HG02870 (cell line): ENCODE data around the gene TBC1D22A.

ENCODE experiments used
- ATAC-seq: cut with Tn5 transposase; IDR thresholded peaks from one replicate; pipeline ENCODE4 v1.9.1; 2021; ENCODE audit warnings: mild to moderate bottlenecking, moderate library complexity; ENCODE audit not compliant: unreplicated experiment

The TBC1D22A gene

DNA sequence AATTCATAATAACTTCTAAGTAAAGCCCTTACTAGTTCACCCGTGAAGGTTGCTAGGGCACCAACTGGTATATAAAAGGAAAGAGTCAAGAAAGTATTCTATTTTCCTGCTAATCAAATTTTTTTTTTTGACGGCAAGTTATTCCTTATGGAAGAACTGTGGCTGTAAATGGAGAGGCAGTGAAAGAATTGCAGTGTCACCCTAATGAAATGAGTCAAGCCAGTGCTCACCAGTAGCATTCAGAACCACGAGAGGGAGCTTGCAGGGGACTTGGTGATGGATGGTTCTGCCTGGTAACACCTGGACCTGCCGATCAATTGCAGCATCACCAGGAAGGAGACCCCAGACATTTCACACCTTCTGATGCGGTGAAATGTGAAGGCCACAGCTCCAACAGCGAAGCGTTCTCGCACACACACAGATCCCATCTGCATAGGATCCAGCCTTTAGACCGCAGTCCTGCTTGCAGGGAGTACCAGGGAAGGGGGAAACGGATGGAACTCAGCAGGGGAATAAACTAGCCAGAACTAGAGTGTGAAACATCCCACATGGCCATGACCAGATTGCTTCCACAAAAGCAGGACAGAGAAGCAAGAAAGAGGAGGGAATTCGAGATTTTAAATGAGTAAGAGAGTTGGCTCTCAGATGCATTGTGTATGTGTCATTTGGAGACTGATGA, 326.2 kb downstream of the TBC1D22A start:
- ATAC-seq = no peak

DNA sequence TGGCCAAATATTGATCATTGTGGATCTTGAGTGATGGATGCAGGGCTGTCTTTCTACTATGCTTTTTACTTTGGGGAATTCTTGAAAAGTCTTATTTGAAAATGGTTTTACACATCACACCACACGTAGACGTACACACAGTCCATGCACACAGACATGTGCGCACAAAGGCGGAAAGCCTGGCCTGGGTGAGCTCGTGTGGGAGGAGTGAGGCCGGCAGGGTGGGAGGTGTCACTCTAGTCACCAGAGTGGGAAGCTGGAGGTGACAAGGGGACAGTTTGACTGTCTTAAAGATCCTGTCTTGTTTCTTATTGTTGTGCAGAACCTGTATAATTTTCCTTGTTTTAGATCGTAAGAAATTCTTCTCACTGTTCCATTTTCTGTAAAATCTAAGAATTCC, 326.9 kb downstream of the TBC1D22A start:
- no peak for ATAC-seq

DNA sequence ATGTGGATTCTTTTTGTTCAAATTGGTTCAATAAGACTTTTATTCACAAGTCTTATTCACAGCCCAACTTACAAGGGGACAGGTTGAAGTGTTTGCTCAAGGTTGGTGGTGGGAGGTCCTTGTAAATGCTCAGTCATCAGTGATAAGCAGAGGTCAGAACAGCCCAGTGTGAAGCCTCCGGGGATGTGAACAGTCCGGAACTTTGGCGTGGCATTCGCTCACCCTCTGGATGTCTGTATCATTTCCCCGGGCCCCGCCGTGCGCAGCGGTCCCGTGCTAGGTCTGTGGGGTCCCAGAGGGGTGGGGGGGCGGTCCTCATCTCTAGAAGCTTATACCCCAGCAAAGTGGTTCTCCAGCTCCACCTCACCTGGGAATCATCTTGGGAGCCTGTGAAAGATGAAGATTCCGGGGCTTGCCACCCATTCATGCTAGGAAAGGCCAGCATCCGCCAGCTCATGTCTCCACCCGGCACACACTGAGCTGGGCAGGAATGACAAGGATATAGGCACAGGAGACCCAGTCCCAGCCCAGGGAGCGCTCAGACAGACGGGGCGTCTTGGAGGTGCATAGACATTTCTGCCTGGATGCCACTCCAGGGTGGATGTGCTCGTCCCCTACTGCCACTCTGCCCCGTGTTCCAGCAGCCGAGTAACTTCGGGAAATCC, 327.5 kb downstream of the TBC1D22A start:
- ATAC-seq = no peak

DNA sequence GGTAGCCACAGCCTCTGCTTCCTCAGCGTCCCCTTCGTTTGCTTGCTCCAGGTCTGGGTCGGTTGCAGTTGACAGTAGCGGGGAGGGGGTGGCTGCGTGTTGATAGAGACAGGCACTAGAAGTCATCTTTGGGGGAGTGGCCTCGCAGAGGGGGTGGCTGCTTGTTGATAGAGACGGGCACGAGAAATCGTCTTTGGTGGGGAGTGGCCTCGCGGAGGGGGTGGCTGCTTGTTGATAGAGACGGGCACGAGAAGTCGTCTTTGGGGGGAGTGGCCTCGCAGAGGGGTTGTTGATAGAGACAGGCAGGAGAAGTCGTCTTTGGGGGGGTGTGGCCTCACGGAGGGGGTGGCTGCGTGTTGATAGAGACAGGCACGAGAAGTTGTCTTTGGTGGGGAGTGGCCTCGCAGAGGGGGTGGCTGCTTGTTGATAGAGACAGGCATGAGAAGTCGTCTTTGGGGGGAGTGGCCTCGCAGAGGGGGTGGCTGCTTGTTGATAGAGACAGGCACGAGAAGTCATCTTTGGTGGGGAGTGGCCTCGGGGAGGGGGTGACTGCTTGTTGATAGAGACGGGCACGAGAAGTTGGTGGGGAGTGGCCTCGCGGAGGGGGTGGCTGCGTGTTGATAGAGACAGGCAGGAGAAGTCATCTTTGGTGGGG, 328.3 kb downstream of the TBC1D22A start:
- ATAC-seq = no peak

DNA sequence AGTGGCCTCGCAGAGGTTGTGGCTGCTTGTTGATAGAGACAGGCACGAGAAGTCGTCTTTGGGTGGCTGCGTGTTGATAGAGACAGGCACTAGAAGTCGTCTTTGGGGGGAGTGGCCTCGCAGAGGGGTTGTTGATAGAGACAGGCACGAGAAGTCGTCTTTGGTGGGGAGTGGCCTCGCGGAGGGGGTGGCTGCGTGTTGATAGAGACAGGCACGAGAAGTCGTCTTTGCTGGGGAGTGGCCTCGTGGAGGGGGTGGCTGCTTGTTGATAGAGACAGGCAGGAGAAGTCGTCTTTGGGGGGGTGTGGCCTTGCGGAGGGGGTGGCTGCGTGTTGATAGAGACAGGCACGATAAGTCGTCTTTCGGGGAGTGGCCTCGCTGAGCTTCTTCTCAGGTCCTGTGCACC, 328.8 kb downstream of the TBC1D22A start:
- no peak for ATAC-seq

DNA sequence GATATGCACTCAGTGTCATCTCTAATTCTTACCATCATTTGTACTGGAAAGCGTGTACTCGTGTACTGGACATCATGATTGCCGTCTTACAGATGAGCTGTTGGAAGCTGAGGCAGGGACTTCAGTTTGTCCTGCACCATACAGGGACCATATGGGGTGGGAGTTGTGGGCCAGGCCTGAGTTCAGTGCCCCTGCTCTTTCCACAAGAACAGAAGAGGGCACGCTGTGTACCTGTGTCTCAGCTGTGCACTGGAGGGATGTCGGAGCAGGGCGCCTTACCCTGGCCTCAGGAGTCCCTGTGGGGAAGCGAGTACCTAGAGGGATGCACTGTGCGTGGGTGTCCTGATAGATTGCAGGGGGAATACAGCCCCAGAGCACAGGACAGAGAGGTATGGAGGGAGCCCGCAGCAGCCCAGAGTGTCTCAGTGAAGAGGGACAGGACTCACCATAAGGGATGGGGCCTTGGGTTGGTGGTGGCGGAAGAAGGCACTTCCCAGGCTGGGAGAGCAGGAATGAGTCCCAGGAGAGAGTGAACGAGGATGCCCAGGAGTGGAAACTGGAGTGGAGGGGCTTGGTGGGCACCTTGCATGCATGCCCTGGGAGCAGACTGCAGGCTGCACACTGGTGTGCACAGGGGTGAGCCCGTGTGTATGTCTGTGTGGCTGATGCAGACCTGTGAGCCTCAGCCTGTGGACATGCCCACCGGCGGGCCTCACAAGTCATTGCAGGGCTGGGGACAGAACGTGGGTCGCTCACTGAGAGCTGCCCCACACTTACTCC, 329.7 kb downstream of the TBC1D22A start:
- ATAC-seq = no peak

DNA sequence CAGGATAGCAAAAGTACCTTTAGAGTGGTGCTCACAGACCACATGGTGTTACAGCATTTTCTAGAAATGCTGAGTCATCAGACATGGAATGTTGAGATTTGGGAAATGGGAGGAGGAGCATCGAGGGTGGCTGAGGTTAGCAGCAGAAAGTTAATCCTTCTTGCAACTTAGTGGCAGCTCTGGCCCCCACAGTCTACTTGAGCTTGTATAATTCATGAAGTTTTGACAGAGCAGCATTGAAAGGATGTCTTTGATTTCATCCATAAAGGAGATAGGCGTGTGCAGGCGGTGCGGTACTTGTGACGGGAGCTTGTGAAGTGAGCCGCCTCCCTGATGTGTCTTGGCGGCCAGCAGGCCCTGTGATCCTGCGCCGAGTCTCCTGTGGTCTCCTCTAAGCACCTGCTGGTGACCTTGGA, 330.5 kb downstream of the TBC1D22A start:
- ATAC-seq = no peak

DNA sequence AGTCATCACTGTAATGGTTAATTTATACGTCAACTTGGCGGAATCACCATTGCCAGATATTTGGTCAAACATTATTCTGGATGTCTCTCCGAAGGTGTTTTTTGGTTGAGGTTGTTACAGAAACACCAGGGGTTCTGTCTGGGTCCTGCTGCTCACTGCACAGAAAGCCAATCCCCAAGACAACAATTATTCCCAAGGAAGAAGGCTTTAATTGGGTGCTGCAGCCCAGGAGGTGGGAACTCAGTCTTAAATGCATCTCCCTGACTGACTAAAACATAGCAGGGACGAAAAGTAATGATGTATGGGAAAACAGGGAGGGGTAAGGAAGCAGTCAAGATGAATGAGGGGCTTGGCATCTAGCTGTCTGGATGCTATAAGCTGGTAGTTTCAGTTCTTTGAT, 331.3 kb downstream of the TBC1D22A start:
- ATAC-seq = no peak

DNA sequence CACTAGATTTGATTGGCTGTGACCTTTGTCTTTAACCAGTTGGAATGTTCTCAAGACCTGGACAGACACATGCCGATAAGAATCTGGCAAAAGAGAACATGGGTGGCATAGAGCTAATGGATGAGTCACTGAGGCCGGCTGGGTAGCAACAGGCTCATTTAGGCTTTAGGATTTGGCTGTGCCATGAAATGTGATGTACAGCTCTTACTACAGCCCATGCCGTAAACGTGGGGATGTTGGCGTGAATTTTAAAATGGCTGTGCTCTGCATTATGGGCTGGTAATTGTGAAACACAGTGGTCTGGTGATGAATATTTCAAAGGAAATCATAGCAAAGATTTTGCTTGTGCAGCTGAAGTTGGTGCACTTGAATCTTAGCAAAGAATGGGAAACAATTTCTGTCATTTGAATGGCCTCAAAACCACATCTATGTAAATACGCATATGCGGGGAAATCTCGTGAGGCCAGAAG, 332.4 kb downstream of the TBC1D22A start:
- no peak for ATAC-seq

DNA sequence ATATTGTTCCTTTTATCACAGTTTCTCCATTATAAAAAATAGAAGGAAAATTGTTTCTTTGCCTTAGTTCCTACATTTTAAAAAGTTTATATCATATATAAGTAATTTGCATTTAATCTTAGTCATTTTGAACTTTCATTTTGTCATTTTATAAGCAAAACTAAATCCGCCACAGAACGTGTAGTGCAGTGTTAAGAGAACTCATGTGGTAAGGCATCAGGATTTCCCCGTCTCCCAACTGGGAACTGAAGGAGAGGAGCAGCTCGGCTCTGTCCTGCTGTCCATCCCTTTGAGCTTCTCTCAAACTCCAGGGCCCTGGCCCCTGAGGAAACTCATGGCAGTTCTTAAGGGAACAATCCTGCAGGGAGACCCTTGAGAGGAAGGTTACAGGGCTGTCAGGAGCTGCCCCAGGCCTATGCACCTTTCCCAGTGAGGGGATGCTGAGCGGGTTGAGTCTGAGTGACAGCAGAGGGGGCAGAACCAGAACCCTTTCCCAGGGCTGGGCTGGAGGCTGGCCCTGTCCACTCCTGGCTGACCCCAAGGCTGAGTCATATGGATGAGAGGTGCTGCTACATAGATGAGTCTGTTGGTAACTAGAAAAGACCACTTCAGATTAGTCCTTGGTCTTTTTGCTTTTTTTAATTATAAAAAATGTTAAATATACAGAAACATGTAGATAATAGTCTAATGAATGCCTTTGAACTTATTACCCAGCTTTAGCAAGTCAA, 333.1 kb downstream of the TBC1D22A start:
- no peak for ATAC-seq

DNA sequence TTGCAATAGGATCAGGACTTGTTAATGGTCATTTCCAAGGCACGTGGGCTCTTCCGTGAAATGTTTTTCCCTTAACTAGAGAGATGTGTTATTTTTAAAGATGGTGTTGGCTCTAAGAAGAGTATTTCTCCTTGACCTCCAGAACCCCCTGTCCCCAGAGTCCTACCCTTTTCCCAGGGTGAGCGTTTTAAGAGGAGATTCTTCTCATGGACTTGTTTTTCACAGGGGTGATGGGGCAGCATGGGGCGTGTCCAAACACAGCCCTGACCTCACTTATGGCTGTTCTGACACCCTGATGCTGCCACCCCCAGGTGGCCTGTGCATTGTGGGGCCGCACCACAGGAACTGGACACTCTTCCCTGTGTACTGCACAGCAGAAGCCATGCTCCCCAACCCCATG, 335.7 kb downstream of the TBC1D22A start:
- ATAC-seq = no peak

DNA sequence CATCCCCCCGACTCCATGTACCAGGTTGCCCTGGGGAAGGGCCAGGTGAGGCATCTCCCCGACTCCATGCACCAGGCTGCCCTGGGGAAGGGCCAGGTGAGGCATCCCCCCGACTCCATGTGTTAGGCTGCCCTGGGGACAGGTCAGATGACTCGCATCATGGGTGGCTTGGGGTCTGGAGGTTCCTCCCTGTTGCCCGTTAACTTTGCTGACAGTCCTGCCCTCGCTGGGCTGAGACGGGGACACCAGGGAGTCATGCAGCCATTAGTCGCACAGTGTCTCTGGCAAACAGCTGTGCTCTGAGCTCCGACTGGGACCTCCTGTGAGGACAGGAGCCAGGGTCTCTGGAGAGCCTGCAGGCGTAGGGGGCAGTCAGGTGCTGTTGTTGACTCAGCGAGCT, 336.1 kb downstream of the TBC1D22A start:
- ATAC-seq = no peak

DNA sequence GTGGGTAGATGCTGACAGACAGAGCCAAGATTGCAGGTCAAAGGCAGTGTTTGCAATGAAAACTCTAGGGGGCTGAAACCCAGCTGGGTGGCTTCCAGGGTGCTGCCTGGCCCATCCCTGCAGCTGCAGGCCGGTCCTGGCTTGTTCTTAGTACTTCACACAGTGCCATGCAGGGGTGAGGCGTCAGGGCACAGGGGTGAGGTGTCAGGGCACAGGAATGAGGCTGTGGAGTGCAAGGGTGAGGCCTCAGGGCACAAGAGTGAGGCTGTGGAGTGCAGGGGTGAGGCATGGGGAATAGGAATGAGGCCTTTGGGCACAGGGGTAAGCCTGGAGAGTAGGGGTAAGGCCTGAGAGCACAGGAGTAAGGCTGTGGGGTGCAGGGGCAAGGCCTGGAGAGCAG, 337.6 kb downstream of the TBC1D22A start:
- ATAC-seq = no peak

DNA sequence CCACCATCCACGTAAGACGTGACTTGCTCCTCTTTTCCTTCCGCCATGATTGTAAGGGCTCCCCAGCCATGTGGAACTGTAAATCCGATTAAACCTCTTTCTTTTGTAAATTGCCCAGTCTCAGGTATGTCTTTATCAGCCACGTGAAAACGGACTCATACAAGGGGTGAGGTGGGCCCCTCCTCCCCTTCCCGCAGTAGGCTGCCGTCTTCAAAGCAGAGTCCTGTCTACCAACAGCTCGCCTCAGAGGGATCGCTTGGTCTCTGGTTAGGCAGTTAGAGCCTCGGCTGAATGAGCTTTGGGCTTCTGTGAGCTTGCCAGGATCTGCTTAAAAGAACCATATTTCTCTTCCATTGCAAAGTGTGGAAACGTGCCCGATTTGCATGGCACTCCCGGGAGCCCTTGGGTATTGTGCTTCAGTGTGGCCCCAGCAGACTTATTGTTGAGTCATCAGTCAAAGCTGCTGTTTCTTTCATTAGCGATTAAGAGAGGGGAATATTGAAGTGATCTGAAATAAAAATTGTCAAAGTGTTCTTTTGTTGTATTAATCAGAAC, 338.3 kb downstream of the TBC1D22A start:
- ATAC-seq = no peak

DNA sequence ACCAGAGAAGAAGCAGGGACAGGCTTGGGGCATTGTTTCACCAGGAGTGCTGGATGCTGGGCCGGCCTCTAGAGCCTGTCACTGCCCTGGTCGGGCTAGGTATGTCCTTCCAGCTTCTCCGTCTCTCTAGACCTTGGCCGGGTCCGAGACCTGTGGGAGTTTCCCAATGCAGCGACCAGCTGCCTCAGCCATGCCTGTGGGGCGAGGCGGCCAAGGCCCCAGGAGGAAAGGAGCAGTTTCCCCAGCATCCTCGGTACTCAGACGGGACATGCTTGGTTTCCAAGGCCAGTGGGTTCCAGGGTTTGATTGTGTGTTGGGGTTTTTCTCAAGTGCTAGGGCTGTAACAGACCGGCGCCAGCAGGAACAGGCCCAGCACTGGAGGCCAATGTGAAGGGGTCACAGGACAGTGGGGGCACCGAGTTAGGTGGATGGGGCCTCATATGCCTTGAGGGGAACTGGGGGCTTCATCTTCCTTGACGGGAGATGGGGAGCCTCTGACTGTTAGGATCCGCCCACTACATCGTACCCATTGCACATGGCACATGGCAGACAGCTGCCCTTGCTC, 339.0 kb downstream of the TBC1D22A start:
- no peak for ATAC-seq

DNA sequence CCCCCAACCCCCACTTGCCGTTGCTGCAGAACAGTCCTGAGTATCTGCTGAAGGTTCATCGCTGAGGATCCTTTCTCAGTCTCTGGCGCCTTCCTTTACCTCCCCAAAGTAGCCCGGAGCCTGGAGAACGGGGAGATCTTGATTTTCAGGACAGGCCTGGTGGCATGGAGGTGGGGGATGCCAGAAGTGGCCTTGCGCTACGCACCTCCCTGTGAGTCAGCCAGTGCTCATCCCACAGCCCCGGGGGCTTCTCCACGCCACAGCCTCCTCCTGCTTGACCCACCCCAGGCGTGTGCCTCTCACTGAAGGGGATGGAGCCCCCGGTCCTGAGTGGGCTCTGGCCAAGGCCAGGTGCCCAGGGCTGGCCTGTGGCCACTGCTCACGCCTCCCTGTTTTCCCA, 339.6 kb downstream of the TBC1D22A start:
- ATAC-seq = no peak

DNA sequence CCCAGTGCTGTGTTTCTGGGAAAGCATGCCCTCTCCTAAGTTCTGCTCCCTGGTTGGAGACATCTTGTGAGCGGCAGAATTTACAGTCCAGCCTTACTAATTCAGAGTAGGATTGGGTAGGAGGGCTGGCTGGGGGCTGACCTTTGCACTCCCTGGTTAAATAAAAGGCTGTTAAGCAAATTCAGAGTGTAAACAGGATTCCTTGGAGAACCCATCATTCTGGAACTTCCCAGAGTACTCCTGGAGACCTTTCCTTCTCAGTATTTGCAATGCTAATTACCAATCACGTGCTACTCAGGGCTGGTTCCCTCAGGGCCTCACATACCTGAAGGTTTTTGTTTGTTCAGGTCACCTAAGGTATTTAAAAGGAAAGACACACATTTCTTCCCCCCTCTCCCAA, 340.2 kb downstream of the TBC1D22A start:
- no peak for ATAC-seq

DNA sequence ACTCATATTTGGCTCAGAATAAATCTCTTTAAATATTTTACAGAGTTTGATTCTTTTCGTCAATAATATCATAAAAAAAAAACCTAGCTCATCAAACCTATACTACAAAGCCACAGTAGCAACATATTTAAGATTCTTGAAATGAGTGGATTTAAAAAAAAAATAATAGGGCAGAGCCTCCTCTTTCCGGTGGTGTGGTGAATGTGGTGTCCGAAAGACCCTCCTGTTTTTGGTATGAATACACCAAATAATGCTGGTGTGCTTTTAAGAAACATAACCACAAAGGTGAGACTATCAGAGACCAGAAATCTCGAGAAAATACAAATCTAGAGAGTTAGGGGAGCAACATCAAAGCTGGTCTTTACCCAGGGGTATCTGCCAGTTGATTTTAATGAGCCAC, 342.6 kb downstream of the TBC1D22A start:
- no peak for ATAC-seq

DNA sequence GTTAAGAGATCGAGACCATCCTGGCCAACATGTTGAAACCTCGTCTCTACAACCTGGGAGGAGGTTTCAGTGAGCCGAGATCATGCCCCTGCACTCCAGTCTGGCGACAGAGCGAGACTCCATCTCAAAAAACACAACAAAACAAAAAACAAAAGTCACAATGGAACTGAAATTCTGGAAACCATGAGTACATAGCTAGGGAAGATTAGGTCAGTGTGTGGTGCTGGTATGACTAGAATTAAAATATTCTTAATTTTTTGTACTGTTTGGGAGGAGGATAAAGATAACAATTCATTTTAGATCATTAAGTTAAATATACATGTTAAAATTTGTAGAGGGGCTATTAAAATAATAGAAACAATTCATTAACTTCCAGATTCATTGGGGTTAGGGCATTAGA, 344.4 kb downstream of the TBC1D22A start:
- ATAC-seq = no peak

DNA sequence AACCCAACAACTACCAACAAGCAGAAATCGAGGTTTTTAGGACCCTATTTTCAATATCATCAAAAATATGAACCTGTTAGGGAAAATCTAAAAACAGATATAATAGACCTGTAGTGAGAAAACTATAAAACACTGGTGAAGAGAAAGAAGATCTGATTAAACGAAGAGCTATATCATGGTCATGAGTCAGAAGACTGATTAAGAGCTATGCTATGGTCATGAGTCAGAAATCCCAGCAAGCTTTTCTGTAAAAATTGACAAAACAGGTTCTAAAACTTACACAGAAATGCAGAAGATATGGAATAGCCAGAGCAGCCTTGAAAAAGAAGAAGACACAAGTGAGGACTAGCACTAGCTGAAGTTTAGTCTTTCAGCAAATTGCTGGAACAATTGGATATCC, 345.0 kb downstream of the TBC1D22A start:
- no peak for ATAC-seq
